HAP-1 (cell line): Measurements from ENCODE around the gene KCTD11.
"Not testable (repeated sequence)": the region's sequence is repeated elsewhere in the genome, so short reads cannot be mapped to it uniquely, and the experiment has no call there.

Experiments used
- DNase-seq, 2 experiments: peaks; one replicate each; pipeline ENCODE4 v3.0.0-alpha.2; 2016 to 2020; ENCODE audit warnings: low spot score in 2 of 2
- H3K27me3 ChIP-seq: fragments of 250-450 bp; sonication (Bioruptor Pico); 2 replicates; pipeline ENCODE4 v1.5.1; 2020; ENCODE audit warnings: low read depth, mild to moderate bottlenecking, moderate library complexity
- H3K36me3 ChIP-seq: fragments of 250-450 bp; sonication (Bioruptor Pico); replicated peaks from 2 replicates; pipeline ENCODE4 v1.5.1; 2020; ENCODE audit warnings: mild to moderate bottlenecking
- H3K4me1 ChIP-seq: fragments of 250-450 bp; sonication (Bioruptor Pico); 2 replicates; pipeline ENCODE4 v1.5.1; 2020; ENCODE audit warnings: mild to moderate bottlenecking
- H3K4me3 ChIP-seq: fragments of 250-450 bp; sonication (Bioruptor Pico); 2 replicates; pipeline ENCODE4 v1.5.1; 2020; ENCODE audit warnings: mild to moderate bottlenecking, moderate library complexity
- H3K9me3 ChIP-seq: fragments of 250-450 bp; sonication (Bioruptor Pico); 2 replicates; pipeline ENCODE4 v1.5.1; 2020; ENCODE audit warnings: mild to moderate bottlenecking, moderate library complexity
- in situ Hi-C: fragments of 300-500 bp; cut with MboI; formaldehyde crosslinking; loops from 3 replicates; pipeline ENCODE4 v1.14.3; 2020; ENCODE audit warnings: low sequenced_read_pairs, inconsistent platforms, mixed read lengths

KCTD11 gene

GRCh38 chr17:7361906-7362305 lies 9.9 kb downstream of the KCTD11 start:
- H3K4me1 ChIP-seq, result no peaks in the 10 kb centered on the region
- no peak for DNase-seq
- no peaks in the 10 kb centered on the region for H3K9me3 ChIP-seq
- H3K27me3 ChIP-seq, result no peaks in the 10 kb centered on the region
- H3K36me3 ChIP-seq, result no peaks in the 10 kb centered on the region
- no peak overlapping the region for H3K4me3 ChIP-seq
- in situ Hi-C loops, result no loop called here

- Histone ChIP-seq H3K36me3 (no peaks in the 10 kb centered on the region), H3K27me3 (no peaks in the 10 kb centered on the region), H3K4me1 (no peaks in the 10 kb centered on the region), H3K4me3 (no peak overlapping the region), H3K9me3 (no peaks in the 10 kb centered on the region)
- in situ Hi-C loops, result no loop called here
- DNase-seq, result no peak
Measured at GRCh38 chr17:7363311-7363710, 11.3 kb downstream of the KCTD11 start.

GRCh38 chr17:7365963-7366362 lies 14.0 kb downstream of the KCTD11 start:
- H3K27me3 ChIP-seq, H3K36me3 ChIP-seq, DNase-seq, H3K4me1 ChIP-seq, in situ Hi-C loops, H3K9me3 ChIP-seq, H3K4me3 ChIP-seq: not testable (repeated sequence)

- no peak for DNase-seq
- in situ Hi-C loops, result no loop called here
- no peak overlapping the region for H3K4me3 ChIP-seq
Measured at GRCh38 chr17:7367083-7367482, 15.1 kb downstream of the KCTD11 start.

GRCh38 chr17:7367918-7368598 lies 16.1 kb downstream of the KCTD11 start:
- in situ Hi-C loops, result no loop called here
- Histone ChIP-seq H3K27me3 (no peaks in the 10 kb centered on the region), H3K9me3 (no peaks in the 10 kb centered on the region), H3K4me1 (no peaks in the 10 kb centered on the region), H3K36me3 (no peaks in the 10 kb centered on the region), H3K4me3 (no peak overlapping the region)
- no peak for DNase-seq

More at GRCh38 chr17:7367083-7367482, 15.1 kb downstream of the KCTD11 start:
- Histone ChIP-seq H3K4me1 (no peaks in the 10 kb centered on the region), H3K27me3 (no peaks in the 10 kb centered on the region), H3K36me3 (no peaks in the 10 kb centered on the region), H3K9me3 (no peaks in the 10 kb centered on the region)

- H3K9me3 ChIP-seq, H3K27me3 ChIP-seq, in situ Hi-C loops, H3K4me1 ChIP-seq, H3K4me3 ChIP-seq, H3K36me3 ChIP-seq, DNase-seq: not testable (repeated sequence)
Measured at GRCh38 chr17:7368599-7368994, 16.6 kb downstream of the KCTD11 start.

GRCh38 chr17:7369825-7370224 lies 17.9 kb downstream of the KCTD11 start:
- in situ Hi-C loops, result no loop called here
- Histone ChIP-seq H3K9me3 (no peaks in the 10 kb centered on the region), H3K27me3 (no peaks in the 10 kb centered on the region), H3K4me1 (no peaks in the 10 kb centered on the region), H3K36me3 (no peaks in the 10 kb centered on the region), H3K4me3 (no peak overlapping the region)
- no peak for DNase-seq

- H3K36me3 ChIP-seq, result no peaks in the 10 kb centered on the region
- H3K4me1 ChIP-seq, result no peaks in the 10 kb centered on the region
- in situ Hi-C loops, result no loop called here
- H3K4me3 ChIP-seq, result no peak overlapping the region
- no peak for DNase-seq
- no peaks in the 10 kb centered on the region for H3K9me3 ChIP-seq
- no peaks in the 10 kb centered on the region for H3K27me3 ChIP-seq
Measured at GRCh38 chr17:7370853-7371252, 18.9 kb downstream of the KCTD11 start.

- DNase-seq, result no peak
- H3K9me3 ChIP-seq, result peaks cover 3% of the 10 kb centered on the region; the same call in 1 of the 2 replicates
- in situ Hi-C loops, result no loop called here
- H3K27me3 ChIP-seq, result no peaks in the 10 kb centered on the region
- no peaks in the 10 kb centered on the region for H3K4me1 ChIP-seq
- H3K4me3 ChIP-seq, result no peak overlapping the region
- no peaks in the 10 kb centered on the region for H3K36me3 ChIP-seq
Measured at GRCh38 chr17:7374353-7374752, 22.4 kb downstream of the KCTD11 start.

GRCh38 chr17:7379134-7379533 lies 27.2 kb downstream of the KCTD11 start:
- no peak overlapping the region for H3K4me3 ChIP-seq
- no peaks in the 10 kb centered on the region for H3K36me3 ChIP-seq
- H3K9me3 ChIP-seq, result peaks cover 3% of the 10 kb centered on the region; the same call in 1 of the 2 replicates
- H3K4me1 ChIP-seq, result no peaks in the 10 kb centered on the region
- no peak for DNase-seq
- no peaks in the 10 kb centered on the region for H3K27me3 ChIP-seq
- in situ Hi-C loops, result no loop called here

- DNase-seq, result no peak
Measured at GRCh38 chr17:7380321-7380720, 28.4 kb downstream of the KCTD11 start.

GRCh38 chr17:7380855-7381683 lies 29.1 kb downstream of the KCTD11 start, which contains the start of gene TNK1:
TSS of gene TNK1 (plus strand) at chr17:7381089. CDS start at chr17:7382927, 1,838 bp downstream.
- Histone ChIP-seq H3K27me3 (no peaks in the 10 kb centered on the region), H3K9me3 (peaks cover 3% of the 10 kb centered on the region; the same call in 1 of the 2 replicates), H3K36me3 (no peaks in the 10 kb centered on the region), H3K4me1 (no peaks in the 10 kb centered on the region), H3K4me3 (no peak within 1 kb of the TSS)
- DNase-seq, result no peak
- in situ Hi-C loops, result no loop called here

More at GRCh38 chr17:7380321-7380720, 28.4 kb downstream of the KCTD11 start:
- Histone ChIP-seq H3K9me3 (peaks cover 3% of the 10 kb centered on the region; the same call in 1 of the 2 replicates), H3K36me3 (no peaks in the 10 kb centered on the region), H3K4me3 (no peak overlapping the region), H3K4me1 (no peaks in the 10 kb centered on the region), H3K27me3 (no peaks in the 10 kb centered on the region)
- in situ Hi-C loops, result no loop called here

GRCh38 chr17:7382901-7383300 lies 30.9 kb downstream of the KCTD11 start:
- H3K27me3 ChIP-seq, result no peaks in the 10 kb centered on the region
- no peaks in the 10 kb centered on the region for H3K36me3 ChIP-seq
- H3K4me3 ChIP-seq, result no peak overlapping the region
- no peak for DNase-seq
- peaks cover 3% of the 10 kb centered on the region; the same call in 1 of the 2 replicates for H3K9me3 ChIP-seq
- in situ Hi-C loops, result no loop called here
- no peaks in the 10 kb centered on the region for H3K4me1 ChIP-seq

- Histone ChIP-seq H3K9me3 (peaks cover 3% of the 10 kb centered on the region; the same call in 1 of the 2 replicates), H3K36me3 (no peaks in the 10 kb centered on the region), H3K27me3 (no peaks in the 10 kb centered on the region), H3K4me1 (no peaks in the 10 kb centered on the region), H3K4me3 (no peak overlapping the region)
- DNase-seq, result no peak
- in situ Hi-C loops, result no loop called here
Measured at GRCh38 chr17:7383371-7383741, 31.4 kb downstream of the KCTD11 start.
